ENCODE measurements around the gene MRPL34.
A peak's percentile ranks its signal among the peaks of the same experiment; 100 is the strongest.
"Not testable (repeated sequence)": the region's sequence is repeated elsewhere in the genome, so short reads cannot be mapped to it uniquely, and the experiment has no call there.

MRPL34 gene

DNA sequence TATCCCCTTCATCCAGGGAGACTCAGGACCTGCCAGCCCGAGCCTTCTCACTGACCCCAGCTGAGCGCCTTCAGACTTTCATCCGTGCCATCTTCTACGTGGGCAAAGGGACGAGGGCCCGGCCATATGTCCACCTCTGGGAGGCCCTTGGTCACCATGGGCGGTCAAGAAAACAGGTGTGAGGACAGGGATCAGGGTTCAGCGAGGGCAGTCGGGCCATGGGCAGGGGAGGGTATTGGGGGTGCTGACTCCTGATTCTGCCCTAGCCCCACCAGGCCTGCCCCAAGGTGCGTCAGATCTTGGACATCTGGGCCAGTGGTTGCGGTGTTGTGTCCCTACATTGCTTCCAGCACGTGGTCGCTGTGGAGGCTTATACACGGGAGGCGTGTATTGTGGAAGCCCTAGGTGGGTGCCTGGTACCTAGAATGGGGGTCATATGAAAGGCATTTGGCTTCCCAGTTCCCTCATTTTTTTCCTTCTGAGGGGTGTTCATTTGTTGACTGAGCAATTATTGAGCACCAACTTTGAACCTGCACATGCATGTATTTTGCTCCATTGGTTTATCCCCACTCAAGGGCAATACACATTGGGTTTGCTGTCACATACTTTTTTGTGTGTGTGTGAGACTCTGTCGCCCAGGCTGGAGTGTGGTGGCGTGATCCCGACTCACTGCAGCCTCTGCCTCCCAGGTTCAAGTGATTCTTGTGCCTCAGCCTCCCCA is 20.1 kb upstream of the MRPL34 start:
- DNase-seq (ENCODE audit: low read depth) = no peak

DNA sequence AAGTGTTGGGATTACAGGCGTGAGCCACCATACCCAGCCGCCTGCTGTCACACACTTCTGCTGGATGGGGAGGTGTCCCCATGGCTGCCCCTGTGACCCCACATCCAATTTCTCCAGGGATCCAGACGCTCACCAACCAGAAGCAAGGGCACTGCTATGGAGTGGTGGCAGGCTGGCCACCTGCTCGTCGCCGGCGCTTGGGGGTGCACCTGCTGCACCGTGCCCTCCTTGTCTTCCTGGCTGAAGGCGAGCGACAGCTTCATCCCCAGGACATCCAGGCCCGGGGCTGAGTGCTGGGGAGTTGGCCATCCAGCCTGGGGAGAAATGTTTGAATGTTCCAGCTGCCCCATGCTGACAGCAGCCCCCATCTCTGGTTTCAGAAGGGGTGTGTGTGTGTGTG is 19.4 kb upstream of the MRPL34 start:
- DNase-seq (ENCODE audit: low read depth) = no peak

DNA sequence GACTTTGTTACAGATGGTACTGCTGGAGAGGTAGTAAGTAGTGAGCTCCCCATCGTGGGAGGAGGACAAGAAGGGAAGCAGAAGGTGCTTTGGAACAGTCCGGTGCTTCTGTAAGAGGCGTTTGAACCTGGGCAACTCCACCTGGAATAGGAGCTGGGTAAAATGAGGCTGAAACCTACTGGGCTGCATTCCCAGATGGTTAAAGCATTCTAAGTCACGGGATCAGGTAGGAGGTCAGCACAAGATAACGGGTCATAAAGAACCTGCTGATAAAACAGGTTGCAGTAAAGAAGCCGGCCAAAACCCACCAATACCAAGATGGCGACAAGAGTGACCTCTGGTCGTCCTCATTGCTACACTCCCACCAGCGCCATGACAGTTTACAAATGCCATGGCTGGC is 18.9 kb upstream of the MRPL34 start:
- no peak for DNase-seq (ENCODE audit: low read depth)

DNA sequence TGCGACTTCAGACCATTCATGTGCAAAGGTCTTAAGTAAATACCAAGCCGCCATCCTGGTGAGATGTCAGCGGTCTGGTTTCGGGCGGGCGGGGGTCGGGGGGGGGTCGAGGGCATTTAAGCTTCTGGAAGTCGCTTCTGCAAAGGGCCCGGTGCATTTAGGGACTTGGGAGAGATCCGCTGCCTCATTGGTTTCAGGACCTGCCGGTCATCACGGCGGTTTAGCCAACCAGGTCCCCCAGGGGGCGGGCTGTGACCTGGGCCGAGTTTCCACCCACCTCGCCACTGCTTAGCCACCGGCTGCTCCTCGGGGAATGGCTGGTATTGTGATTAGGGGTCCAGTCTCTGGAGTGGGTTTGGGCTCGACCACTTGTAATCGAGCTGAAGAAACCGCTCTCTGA is 16.2 kb upstream of the MRPL34 start:
- DNase-seq (ENCODE audit: low read depth) = peak; percentile 79

DNA sequence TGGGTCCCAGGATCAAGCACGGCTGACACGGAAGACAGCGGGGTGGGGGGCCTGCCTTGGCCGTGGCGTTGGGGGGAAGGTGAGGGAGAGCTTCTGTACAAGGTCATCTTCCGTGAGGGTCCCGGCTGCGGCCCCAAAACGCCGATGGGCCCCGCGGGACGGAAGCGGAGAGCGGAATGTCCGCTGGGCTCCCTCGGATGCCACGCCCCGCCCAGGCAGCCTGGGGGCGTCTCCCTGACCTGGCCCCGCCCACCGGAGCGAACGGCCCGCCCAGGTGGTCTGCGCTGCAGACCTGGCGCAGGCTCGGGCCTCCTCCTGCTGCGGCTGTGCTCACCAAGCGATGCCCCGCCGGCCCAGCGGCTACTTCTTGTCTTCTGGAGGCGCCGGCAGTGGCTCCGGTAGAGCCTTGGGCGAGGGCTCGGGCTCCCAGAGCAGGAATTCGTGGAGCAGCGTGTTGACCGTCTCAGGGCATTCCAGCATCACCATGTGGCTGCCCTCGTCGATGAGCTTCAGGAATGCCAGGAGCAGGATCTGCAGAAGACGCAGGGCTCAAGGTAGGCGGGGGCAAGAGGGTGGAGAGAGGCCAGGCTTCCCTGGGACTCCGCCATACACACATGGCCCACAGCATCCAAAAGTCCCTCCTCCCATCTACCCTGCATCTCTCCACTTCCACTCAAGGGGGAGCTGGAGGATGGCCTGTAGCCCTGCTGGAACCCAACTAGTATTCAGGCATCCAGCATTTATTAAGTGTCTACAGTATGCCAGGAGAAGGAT is 13.2 kb upstream of the MRPL34 start:
- no peak for DNase-seq (ENCODE audit: low read depth)

DNA sequence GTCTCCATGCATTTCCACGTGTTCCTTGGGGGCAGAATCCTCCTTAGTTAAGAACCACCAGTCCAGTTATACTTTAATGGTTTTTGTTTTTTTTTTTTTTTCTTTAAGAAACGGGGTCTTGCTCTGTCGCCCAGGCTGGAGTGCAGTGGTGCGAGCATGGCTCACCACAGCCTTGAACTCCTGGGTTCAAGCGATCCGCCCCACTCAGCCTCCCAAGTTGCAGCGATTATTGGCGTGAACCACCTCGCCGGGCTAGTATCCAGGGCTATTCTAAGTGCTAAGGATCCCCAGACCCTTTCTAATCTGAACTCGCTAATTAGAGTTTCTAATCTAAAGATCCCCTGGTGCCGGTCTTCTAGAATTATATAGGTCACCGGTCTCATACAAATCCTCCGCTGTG is 12.1 kb upstream of the MRPL34 start:
- DNase-seq (ENCODE audit: low read depth) = no peak

DNA sequence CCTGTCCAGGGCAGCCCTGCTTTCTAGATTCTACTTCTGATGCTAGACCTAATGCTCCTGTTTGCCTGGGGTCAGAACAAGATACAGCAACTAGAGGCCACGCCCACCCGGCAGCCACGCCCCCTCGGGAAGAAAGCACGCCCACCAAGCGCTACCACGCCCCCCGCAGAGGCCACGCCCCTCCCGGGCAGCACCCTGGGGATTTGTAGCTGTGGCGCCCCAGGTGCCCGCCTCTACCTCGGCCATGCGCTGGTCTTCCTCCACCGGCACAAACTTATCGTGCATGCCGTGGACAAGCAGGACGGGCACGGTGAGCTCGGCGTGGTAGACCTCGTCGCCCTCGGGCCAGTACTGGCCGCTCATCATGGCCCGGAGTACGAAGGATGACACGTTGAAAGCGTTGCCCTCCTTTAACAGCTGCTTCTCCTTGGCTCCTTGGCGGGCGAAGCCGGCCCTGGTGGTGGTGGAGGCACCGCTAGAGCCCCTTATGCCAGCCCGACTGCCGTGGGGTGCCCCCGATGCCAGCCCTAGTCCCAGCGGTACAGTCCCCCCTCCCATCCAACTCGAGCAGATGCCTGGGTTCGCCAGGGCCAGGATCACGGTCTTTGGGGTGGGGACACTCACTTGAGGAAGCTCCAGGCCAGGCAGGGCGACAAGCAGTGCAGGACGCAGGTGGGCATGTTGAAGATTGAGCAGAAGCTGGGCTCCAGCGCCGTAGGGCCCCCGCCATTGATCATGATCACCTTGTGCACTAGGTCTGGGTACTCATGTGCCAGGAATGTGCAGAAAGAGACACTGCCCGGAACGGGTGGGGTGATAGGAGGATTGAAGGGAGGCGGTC is 11.4 kb upstream of the MRPL34 start:
- DNase-seq (ENCODE audit: low read depth) = no peak

DNA sequence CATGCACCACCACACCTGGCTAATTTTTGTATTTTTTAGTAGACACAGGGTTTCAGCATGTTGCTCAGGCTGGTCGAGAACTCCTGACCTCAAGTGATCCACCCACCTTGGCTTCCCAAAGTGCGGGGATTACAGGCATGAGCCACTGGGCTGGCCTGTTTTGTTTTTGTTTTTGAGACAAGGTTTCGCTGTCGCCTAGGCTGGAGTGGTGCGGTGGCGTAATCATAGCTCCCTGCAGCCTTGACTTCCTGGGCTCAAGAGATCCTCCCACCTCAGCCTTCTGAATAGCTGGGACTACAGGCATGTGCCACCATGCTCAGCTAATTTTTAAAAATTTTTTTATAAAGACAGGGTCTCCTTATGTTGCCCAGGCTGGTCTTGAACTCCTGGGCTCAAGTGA is 10.1 kb upstream of the MRPL34 start:
- DNase-seq (ENCODE audit: low read depth) = not testable (repeated sequence)

DNA sequence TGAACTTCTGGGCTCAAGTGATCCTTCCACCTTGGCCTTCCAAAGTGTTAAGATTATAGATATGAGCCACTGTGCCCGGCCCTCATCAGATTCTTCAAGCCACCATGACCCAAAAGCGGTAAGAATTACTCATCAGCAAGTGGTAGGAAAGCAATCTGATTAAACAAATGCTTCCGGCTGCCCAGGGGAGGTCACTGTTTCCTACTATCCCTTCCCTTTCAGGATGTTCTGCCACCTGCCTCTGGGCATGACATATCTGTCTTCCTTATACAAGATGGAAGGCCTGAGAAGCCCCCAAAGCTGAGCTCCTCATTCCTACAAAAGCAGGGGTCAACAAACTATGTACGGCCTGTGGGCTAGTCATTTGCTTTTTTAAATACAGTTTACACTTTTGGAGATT is 9.4 kb upstream of the MRPL34 start:
- DNase-seq (ENCODE audit: low read depth) = no peak

DNA sequence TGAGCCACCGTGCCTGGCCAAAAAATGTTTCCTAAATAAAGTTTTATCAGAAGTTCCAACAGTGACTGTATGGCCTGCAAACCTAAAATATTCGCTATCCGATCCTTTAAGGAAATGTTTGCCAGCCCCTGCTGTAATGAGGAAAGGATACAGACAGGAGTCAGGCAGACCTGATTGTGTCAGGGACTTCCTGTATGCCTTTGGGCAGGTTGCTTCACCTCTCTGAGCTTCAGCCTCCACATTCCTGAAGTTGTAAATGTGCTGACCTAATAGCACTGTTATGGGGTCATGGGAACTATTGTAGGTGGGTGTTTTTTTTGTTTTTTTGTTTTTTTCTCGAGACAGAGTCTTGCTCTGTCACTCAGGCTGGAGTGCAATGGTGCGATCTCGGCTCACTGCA is 8.7 kb upstream of the MRPL34 start:
- no peak for DNase-seq (ENCODE audit: low read depth)

DNA sequence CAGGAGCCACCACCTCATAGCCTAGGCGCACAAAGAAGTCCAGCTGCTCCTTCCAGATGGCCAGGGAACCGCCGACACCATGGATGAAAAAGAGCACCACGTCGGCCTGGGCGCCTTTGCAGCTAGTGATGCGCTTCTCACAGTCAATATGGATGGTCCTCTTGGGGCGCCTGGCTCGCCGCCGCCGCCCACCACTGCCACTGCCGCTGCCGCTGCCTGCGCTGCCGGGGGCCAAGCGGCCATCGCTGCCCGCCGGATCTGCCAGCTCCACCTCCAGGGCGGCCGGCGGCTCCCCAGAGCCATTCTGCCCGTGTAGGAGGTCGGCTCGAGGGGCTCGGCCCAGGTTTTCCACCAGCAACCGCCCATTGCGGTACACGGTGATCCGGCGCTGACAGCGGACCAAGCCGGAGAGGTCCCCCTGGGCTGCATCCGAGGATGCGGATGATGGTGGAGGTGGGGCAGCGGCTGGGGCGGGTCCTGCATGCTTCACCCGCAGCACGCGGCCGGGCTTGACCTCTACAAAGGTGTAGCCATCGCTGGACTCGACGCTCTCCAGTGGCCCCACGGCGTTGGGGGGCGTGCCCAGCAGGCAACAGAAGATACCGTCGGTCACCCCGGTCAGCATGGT is 4.6 kb upstream of the MRPL34 start:
- DNase-seq (ENCODE audit: low read depth) = no peak

DNA sequence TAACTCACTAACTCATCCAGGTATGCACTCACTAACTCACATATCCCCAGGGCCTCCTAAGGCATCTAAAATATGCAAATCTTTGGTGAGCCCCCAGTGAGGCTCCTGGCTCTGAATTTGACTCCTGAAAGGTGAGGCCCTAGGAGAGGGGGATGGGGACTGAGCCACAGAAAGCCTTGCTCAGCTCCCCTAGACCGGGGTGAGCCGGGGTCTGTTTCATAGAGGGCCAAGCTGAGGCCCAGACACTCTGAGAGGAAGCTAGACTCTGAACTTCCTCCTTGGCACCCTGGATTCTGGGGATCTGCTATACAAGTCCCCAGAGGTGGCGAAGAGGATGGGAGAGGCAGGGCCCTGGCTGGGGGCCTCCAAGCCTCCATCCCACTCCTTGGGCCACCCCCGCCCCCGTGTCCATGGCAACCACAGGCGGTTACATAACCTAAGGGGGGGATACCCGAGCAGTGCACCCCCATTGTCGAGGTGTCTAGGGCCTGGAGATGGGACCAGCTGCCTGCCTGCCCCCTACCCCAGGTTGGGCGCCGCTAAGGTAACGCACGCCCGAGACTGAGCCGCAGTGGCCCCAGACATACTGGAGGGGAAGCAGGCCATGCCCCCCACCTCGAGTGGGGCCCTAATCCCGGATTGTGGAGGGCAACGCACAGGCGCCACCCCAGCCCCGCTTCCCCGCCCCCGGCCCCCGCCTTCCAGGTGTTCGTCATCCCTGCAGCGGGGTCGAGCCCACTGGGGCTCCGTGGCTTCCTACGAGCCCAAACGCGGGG is 3.1 kb upstream of the MRPL34 start:
- no peak for DNase-seq (ENCODE audit: low read depth)

DNA sequence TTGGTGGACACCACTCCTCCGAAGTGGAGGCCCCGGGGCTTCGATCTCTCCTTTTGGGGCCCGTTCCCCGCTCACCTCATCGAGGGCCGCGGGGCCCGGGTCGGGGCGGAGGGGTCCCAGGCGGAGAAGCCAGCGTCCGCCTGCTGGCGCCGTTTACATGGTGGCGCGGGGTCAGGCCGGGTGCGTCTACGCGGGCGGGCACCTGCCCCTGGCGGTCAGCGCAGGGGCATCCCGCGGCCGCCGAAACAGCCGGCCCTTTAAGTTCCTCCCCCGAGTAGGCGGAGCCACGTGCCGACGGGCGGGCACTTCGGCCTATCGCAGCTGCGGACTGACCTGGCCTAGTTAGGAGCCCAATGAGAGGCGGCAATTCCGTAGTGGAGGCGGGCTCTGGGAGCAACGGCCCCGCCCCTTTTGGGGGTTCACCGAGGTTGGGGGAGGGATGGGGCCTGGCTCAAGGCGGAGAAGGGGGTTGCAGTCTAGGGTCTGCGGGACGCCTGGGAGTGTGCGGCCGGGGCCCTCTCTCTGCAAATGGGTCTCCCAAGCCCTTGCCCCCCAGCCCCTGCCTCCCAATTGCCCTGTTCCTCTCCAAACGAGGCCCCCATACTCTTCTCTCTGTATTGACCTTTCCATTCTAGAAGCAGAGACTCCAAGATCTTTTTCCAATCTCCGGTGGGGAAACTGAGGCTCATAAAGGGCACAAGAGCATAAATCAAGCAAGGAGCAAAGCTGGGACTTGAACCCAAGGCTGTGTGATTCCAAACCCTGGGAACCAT is 2.3 kb upstream of the MRPL34 start, which contains the start of gene ABHD8:
TSS of gene ABHD8 (minus strand) at position 259 of the 773 bp plus-strand sequence. CDS start 1,809 bp downstream, outside the sequence.
- peak; percentile 82 for DNase-seq (ENCODE audit: low read depth)

DNA sequence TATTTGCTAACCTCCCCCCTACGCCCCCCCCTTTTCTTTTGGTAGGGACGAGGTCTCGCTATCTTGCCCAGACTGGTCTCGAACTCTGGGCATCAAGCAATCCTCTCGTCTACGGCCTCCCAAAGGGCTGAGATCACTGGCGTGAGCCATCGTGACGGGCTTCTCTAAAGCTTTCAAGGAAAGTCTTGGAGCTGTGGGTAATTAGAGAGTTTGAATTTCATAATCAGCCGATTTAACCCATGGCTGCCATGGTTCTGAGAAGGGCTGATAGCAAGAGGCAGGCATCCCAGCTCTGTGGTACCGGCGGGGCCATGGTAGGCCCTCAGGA is 1.8 kb upstream of the MRPL34 start:
- DNase-seq (ENCODE audit: low read depth) = no peak

DNA sequence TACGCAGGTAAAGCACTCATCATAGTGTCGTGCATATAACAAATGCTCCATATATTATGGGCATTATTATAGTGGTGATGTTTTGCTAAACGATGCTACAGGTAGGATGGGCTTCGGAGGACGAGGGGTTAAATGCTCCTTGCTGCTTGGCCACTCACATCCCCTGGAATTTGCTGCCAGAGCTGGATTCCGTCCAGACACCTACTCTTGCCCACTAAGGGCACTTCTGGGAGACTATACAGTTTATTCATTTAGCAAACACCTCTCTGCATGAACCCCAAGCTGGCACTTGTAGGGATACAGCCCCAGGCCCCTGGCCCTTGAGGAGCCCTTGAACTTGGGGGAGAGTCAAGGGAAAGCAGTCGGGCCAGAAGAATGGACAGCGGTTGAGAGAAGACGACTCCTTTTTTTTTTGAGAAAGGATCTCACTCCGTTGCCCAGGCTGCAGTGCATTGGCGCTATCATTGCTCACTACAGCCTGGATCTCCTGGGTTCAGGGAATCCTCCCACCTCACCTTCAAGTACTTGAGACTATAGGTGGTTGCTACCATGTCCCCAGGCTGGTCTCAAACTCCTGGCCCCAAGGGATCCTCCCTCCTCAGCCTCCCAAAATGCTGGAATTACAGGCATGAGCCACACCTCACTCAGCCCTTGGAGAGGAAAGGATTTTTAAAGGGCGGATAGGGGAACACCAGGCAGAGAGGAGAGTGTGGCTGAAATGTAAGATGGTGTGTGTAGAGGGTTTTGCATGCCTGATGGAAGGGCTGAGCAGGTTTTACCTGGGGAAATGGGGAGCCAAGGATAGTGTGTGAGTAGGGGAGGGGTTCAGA is 1.1 kb upstream of the MRPL34 start:
- no peak for DNase-seq (ENCODE audit: low read depth)

DNA sequence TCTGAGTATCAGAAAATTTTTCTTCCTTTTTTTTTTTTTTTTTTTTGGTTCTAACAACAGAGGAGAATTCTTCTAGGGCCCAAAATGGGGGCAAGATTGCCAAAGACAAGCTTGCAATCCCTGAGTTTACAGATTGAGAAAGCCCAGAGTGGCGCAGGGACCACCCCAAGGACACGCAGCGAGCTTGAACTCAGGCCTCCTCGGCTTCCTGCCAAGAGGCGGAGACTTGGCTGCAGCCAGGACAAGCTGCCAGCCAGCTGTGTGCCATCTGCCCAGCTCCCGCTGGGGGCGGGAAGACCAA is 506 bp upstream of the MRPL34 start:
- DNase-seq (ENCODE audit: low read depth) = no peak

DNA sequence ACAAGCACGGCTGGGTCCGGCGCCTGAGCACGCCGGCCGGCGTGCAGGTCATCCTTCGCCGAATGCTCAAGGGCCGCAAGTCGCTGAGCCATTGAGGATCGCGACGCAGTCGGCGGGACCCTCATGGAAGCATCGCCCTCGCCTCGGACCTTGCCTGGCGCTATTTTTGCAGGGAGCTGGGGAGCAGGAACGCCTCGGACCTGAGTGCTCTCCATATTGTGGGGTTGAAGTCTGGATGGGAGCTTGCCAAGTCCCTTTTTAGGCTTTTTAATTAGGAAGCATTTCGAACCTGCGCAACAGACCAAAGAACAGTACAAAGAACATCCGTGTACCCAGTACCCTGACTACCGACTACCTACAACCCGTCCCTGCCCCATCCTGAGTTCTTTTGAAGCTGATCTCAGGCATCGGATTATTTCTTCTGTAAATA is 628 bp downstream of the MRPL34 start:
- no peak for DNase-seq (ENCODE audit: low read depth)

DNA sequence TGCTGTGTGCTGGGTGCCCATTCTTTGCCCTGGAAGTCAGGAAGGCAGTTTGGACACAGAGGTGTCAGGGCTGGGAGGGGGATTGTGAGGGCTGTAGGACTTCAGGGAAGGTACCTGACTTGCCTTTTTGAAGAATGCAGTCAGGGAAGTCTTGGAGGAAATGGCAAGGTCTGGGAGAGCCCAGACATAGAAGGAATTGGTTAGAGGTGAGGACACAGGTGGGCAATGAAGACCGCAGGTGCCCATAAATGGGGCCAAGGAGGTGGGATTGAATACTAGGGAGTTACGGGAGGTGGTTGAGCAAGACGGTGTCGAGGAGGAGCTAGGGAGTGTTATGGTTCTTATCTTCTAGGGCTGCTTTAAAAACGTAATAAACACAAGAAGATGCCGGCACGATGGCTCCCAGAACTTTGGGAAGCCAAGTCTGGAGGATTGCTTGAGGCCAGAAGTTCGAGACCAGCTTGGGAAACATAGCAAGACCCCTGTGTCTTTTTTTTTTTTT is 2.3 kb downstream of the MRPL34 start:
- no peak for DNase-seq (ENCODE audit: low read depth)

DNA sequence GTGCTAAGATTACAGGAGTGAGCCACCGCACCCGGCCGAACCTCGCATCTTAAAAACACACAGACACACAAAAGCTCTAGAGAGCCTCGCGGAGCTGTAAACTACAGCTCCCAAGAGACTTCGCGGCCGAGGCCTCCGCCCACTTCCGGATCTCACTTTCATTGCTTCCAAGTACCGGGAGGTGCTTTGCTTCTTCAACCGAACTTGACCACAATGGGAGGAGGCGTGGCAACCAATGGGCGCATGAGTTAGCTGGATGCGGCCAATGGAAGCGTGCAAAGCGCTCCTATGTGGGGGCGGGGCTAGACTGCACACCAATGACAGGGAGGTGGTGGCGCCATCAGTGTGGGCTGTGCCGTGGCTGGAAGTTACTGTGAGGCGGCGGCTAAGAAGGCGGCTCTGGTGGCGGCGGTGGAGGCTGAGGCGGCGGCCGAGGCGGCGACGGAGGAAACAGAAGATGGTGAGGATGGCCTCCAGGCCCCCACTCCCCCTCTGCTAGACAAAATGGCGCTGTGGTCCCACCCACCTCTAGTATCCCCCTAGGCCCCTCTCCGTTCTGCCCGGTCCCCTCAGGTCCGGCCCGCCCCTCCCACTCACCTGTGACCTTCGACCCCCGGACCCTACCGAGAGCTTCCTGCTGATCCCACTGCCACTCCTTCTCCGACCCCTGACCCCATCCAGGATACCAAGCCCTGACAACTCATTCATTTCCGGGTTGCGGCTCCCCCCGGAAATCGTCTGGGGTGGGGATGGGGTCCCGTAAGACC is 3.7 kb downstream of the MRPL34 start, which contains the start of gene DDA1:
TSS of gene DDA1 (plus strand) at position 366 of the 767 bp plus-strand sequence. CDS start at position 458, 92 bp downstream.
- peak; percentile 99 for DNase-seq (ENCODE audit: low read depth)

All from non-pigmented ciliary epithelial cell (primary cell).